Myocyte (in vitro differentiated cells): Measurements from ENCODE around the gene ETV6. TPM values are rescaled to one million over a fixed set of nuclear protein-coding genes. Genes with fewer than 3 reads are reported as not detected.

Experiments
- DNase-seq: peaks from one replicate; pipeline ENCODE4 v3.0.0-alpha.2; 2012; ENCODE audit warnings: low read depth
- total RNA-seq: library from RNA; depleted of rRNA; stranded (reverse); fragments of >200 nt; gene quantifications from 2 replicates; pipeline ENCODE4 v1.2.3, GENCODE V29; 2014

Gene ETV6
- total RNA-seq, 1 donor from 2014 or later = 9.7 TPM

GRCh38 chr12:11797317-11797913 lies 147.9 kb downstream of the ETV6 start:
- peak; percentile 62 for DNase-seq

- DNase-seq = no peak
Observed at GRCh38 chr12:11798006-11798708, 148.7 kb downstream of the ETV6 start.

GRCh38 chr12:11798856-11799501 lies 149.5 kb downstream of the ETV6 start:
- DNase-seq = peak; percentile 71

GRCh38 chr12:11799502-11799873 lies 150.0 kb downstream of the ETV6 start:
- no peak for DNase-seq

- DNase-seq = no peak
Observed at GRCh38 chr12:11801643-11802042, 152.2 kb downstream of the ETV6 start.

GRCh38 chr12:11804130-11804529 lies 154.7 kb downstream of the ETV6 start:
- DNase-seq = no peak

- DNase-seq = no peak
Observed at GRCh38 chr12:11805043-11805442, 155.6 kb downstream of the ETV6 start.

GRCh38 chr12:11805680-11806079 lies 156.2 kb downstream of the ETV6 start:
- DNase-seq = no peak

- no peak for DNase-seq
Observed at GRCh38 chr12:11807458-11807857, 158.0 kb downstream of the ETV6 start.

GRCh38 chr12:11808931-11809330 lies 159.5 kb downstream of the ETV6 start:
- no peak for DNase-seq

GRCh38 chr12:11810206-11810545 lies 160.7 kb downstream of the ETV6 start:
- DNase-seq = no peak

GRCh38 chr12:11811008-11811407 lies 161.5 kb downstream of the ETV6 start:
- no peak for DNase-seq

GRCh38 chr12:11812241-11812585 lies 162.7 kb downstream of the ETV6 start:
- DNase-seq = no peak

GRCh38 chr12:11812586-11813437 lies 163.3 kb downstream of the ETV6 start:
- peak; percentile 22 for DNase-seq

- DNase-seq = no peak
Observed at GRCh38 chr12:11813438-11813813, 164.0 kb downstream of the ETV6 start.

- peak; percentile 63 for DNase-seq
Observed at GRCh38 chr12:11814374-11814773, 164.9 kb downstream of the ETV6 start.

- no peak for DNase-seq
Observed at GRCh38 chr12:11815397-11815796, 165.9 kb downstream of the ETV6 start.

- no peak for DNase-seq
Observed at GRCh38 chr12:11819643-11820042, 170.2 kb downstream of the ETV6 start.

- no peak for DNase-seq
Observed at GRCh38 chr12:11820476-11820875, 171.0 kb downstream of the ETV6 start.

GRCh38 chr12:11821386-11822080 lies 172.1 kb downstream of the ETV6 start:
- no peak for DNase-seq

- DNase-seq = peak; percentile 38
Observed at GRCh38 chr12:11822081-11822834, 172.8 kb downstream of the ETV6 start.
